Esophagus (tissue), 2 donors: ENCODE results near the gene RRP12. TPM values are rescaled to one million over a fixed set of nuclear protein-coding genes. Genes with fewer than 3 reads are reported as not detected.
"Not testable (repeated sequence)": the region's sequence is repeated elsewhere in the genome, so short reads cannot be mapped to it uniquely, and the experiment has no call there.

Experiments
- H3K27ac ChIP-seq, 2 donors: one replicate each; pipeline ENCODE4 v1.5.1; 2013; ENCODE audit warnings: low read depth in 2 of 2, mild to moderate bottlenecking in 2 of 2, inconsistent platforms in 1 of 2, low read length in 1 of 2, moderate library complexity in 1 of 2
- H3K27me3 ChIP-seq, 2 donors: one replicate each; pipeline ENCODE4 v1.6.1; 2013; ENCODE audit warnings: low read length in 2 of 2, control low read depth in 1 of 2, mild to moderate bottlenecking in 1 of 2; ENCODE audit not compliant: insufficient read depth in 2 of 2, control insufficient read depth in 1 of 2
- H3K36me3 ChIP-seq, 2 donors: one replicate each; pipeline ENCODE4 v1.6.1; 2013; ENCODE audit warnings: low read length in 1 of 2; ENCODE audit not compliant: control insufficient read depth in 2 of 2, insufficient read depth in 2 of 2
- H3K4me1 ChIP-seq, 2 donors: one replicate each; pipeline ENCODE4 v1.6.1; 2013; ENCODE audit warnings: low read length in 1 of 2; ENCODE audit not compliant: control insufficient read depth in 2 of 2, insufficient read depth in 2 of 2
- H3K4me3 ChIP-seq, 2 donors: one replicate each; pipeline ENCODE4 v1.5.1; 2013; ENCODE audit warnings: low read length in 2 of 2, mild to moderate bottlenecking in 2 of 2, low read depth in 1 of 2, moderate library complexity in 1 of 2
- H3K9me3 ChIP-seq, 2 donors: one replicate each; pipeline ENCODE4 v1.6.1; 2013; ENCODE audit warnings: mild to moderate bottlenecking in 2 of 2, low read depth in 1 of 2, low read length in 1 of 2, moderate library complexity in 1 of 2; ENCODE audit not compliant: control insufficient read depth in 2 of 2, insufficient read depth in 1 of 2
- WGBS, 2 donors: extraction: QIAGEN DNeasy Blood & Tissue Kit; methylation state at CpG; one replicate each; pipeline ENCODE4 v1.1.7; 2013; 5-methylcytosine and 5-hydroxymethylcytosine counted together
- polyA plus RNA-seq, 2 donors: library from polyadenylated mRNA; stranded (reverse); fragments of 200-250 nt; gene quantifications; one replicate each; pipeline ENCODE4 v1.2.3, GENCODE V29; 2013
- donor health status: healthy with polysubstance abuse.
- donor health status: Bipolar disorder and iron deficiency.

RRP12 gene
- polyA plus RNA-seq, 2 donors = 11.8 to 13.7 TPM

- Histone ChIP-seq H3K27ac (peak overlapping the region; percentile 89 to 94), H3K9me3 (no peaks in the 10 kb centered on the region), H3K36me3 (no peaks in the 10 kb centered on the region), H3K27me3 (no peaks in the 10 kb centered on the region), H3K4me3 (no peak overlapping the region), H3K4me1 (peaks cover 0 to under 1% of the 10 kb centered on the region in 2 donors)
- 49 to 50% methylated on average over 10 of the region's 10 CpGs for WGBS, 2 donors
These were observed 7.4 kb upstream of the RRP12 start for GRCh38 chr10:97408496-97408992.

GRCh38 chr10:97407952-97408248 is 6.8 kb upstream of the RRP12 start:
- H3K27ac ChIP-seq = peak overlapping the region; percentile 89 to 94
- H3K9me3 ChIP-seq = no peaks in the 10 kb centered on the region
- no peaks in the 10 kb centered on the region for H3K27me3 ChIP-seq
- H3K4me1 ChIP-seq = no peaks in the 10 kb centered on the region
- 82 to 86% methylated on average over 2 of the region's 2 CpGs for WGBS, 2 donors
- no peak overlapping the region for H3K4me3 ChIP-seq
- no peaks in the 10 kb centered on the region for H3K36me3 ChIP-seq

DNA sequence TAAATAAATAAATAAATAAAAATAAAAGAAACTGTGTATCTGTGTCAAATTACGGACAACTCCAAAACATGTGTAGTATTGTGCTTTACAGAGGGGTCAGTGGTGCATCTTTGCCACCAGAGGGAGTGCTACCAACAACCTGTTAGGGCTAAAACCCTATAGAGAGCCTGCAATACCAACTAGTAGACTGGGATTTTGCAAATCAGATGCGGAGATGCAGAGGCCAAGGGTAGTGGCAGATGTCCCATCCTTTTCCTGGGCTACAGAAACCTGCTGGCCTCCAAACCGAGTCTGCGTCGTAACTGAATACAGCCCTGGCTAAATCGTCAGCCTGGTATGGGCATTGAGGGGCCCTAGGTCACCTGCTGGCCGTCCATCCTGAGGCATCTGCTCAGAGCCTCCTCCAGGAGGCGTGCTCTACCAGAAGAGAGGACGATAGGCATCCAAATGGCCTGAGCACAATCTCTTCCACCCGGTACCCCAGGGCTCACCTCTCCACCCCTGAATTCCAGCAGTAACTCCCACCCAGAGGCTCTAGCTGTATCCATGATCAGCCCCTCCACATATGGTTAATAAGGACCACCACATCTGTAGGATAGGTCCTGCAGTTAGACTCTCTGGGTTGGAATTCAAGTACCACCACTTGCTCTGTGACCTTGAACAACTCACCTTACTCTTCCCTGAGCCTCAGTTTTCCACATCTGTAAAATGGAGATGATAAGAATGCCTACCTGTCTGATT is 6.2 kb upstream of the RRP12 start:
- H3K4me1 ChIP-seq = no peaks in the 10 kb centered on the region
- no peaks in the 10 kb centered on the region for H3K9me3 ChIP-seq
- H3K27me3 ChIP-seq = no peaks in the 10 kb centered on the region
- WGBS, 2 donors = 3 to 7% methylated on average over 10 of the region's 10 CpGs
- H3K4me3 ChIP-seq = no peak overlapping the region
- H3K36me3 ChIP-seq = no peaks in the 10 kb centered on the region
- peak overlapping the region; percentile 3 to 81 for H3K27ac ChIP-seq

GRCh38 chr10:97406483-97406882 is 5.3 kb upstream of the RRP12 start:
- H3K36me3 ChIP-seq, H3K4me3 ChIP-seq, H3K4me1 ChIP-seq, H3K9me3 ChIP-seq, H3K27me3 ChIP-seq: not testable (repeated sequence)
- H3K27ac ChIP-seq = peak overlapping the region in 1 of 2 donors; percentile 47
- 74 to 83% methylated on average over 7 of the region's 7 CpGs for WGBS, 2 donors

- Histone ChIP-seq H3K9me3 (no peaks in the 10 kb centered on the region), H3K4me3 (no peak overlapping the region), H3K27me3 (no peaks in the 10 kb centered on the region), H3K27ac (no peak overlapping the region), H3K36me3 (no peaks in the 10 kb centered on the region), H3K4me1 (no peaks in the 10 kb centered on the region)
- 82 to 84% methylated on average over 3 of the region's 3 CpGs for WGBS, 2 donors
These were observed 4.9 kb upstream of the RRP12 start for GRCh38 chr10:97406064-97406463.

DNA sequence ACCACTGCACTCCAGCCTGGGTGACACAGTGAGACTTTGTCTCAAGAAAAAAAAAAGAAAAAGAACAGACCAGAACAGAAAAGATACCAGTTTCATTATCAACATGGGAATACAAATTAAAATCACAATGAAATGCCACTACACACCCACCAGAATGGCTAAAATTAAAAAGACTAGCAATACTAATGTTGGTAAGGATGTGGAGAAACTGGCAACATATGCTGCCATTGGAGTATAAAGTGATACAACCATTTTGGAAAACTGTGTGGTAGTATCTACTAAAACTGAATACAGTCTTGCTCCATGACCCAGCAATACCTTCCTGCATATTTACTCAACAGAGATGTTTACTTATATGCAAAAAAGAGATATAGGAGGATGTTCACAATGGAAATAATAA is 2.9 kb upstream of the RRP12 start:
- Histone ChIP-seq H3K4me1 (peaks cover 3 to 4% of the 10 kb centered on the region in 2 donors), H3K4me3 (no peak overlapping the region), H3K9me3 (no peaks in the 10 kb centered on the region), H3K27me3 (no peaks in the 10 kb centered on the region), H3K27ac (no peak overlapping the region), H3K36me3 (no peaks in the 10 kb centered on the region)

- Histone ChIP-seq H3K36me3 (no peaks in the 10 kb centered on the region), H3K4me3 (peak overlapping the region in 1 of 2 donors; percentile 67), H3K27ac (peak overlapping the region in 1 of 2 donors; percentile 27), H3K9me3 (no peaks in the 10 kb centered on the region), H3K4me1 (peaks cover 3 to 4% of the 10 kb centered on the region in 2 donors), H3K27me3 (no peaks in the 10 kb centered on the region)
- WGBS, 2 donors = 65 to 72% methylated on average over 13 of the region's 13 CpGs
These were observed 347 bp upstream of the RRP12 start for GRCh38 chr10:97401455-97401919.

DNA sequence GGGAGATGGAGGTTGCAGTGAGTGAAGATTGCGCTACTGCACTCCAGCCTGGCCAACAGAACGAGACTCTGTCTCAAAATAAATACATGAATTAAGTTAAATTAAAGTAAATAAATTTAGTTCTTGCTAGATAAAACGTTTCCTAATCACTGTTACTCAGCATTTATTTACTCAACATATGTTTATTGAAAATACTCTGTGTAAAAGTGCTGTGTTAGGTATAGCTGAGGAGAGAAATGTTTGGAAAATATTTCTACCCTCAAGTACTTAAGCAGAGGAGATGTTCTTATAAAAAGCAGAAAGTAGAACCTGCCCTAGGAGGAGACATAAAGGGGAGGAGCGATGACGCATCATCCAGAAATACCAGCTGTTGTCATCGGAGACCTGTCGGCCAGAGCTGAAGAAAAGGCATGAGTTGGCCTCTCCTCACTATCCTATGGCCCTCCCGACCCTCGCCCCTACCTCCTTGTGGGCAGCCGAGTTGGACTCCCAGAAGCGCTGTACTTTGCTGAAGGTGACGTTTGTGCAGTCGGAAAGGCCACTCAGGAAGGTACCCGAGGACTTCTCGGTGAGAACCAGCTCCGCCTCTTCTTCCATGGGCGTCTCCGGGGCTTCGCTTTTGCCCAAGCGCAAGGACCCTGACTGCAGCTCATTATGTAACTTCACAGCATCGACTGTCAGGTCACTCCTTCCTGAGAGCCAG is 1.1 kb downstream of the RRP12 start:
- 27 to 32% methylated on average over 21 of the region's 21 CpGs for WGBS, 2 donors
- H3K4me1 ChIP-seq = peaks cover 3 to 4% of the 10 kb centered on the region in 2 donors
- peak overlapping the region; percentile 67 to 77 for H3K4me3 ChIP-seq
- no peaks in the 10 kb centered on the region for H3K9me3 ChIP-seq
- H3K36me3 ChIP-seq = peaks cover 5 to 6% of the 10 kb centered on the region in 2 donors
- peak overlapping the region; percentile 84 to 86 for H3K27ac ChIP-seq
- H3K27me3 ChIP-seq = no peaks in the 10 kb centered on the region

DNA sequence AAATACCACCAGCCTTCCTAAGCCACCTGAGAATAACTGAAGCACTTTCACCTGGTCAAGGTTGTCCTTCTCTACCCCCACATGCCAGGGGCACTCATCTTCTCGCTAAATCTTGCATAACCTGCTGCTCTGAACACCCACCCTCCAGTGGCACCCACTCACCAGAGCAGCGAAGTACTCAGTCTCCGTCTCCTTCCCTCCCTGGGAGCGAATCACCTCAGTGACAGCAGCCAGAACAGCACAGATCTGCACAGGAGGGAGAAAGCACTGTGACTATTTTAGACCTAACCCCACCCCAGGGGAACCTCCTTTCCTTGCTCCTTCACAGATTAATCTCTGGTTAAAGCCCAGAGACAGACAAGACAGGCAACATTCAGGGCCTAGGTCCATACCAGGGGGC is 5.1 kb downstream of the RRP12 start:
- peaks cover 9 to 11% of the 10 kb centered on the region in 2 donors for H3K36me3 ChIP-seq
- WGBS, 2 donors = 72 to 79% methylated on average over 4 of the region's 4 CpGs
- peaks cover 3 to 4% of the 10 kb centered on the region in 2 donors for H3K4me1 ChIP-seq
- H3K27ac ChIP-seq = no peak overlapping the region
- H3K27me3 ChIP-seq = no peaks in the 10 kb centered on the region
- H3K4me3 ChIP-seq = no peak overlapping the region
- H3K9me3 ChIP-seq = no peaks in the 10 kb centered on the region
